HG03108 (cell line): Measurements from ENCODE around the gene COMT.

Experiments
- ATAC-seq: cut with Tn5 transposase; IDR thresholded peaks from one replicate; pipeline ENCODE4 v1.9.1; 2021; ENCODE audit warnings: moderate library complexity; ENCODE audit not compliant: unreplicated experiment

Gene COMT

GRCh38 chr22:20009582-20010306 lies 68.2 kb downstream of the COMT start:
- ATAC-seq: no peak

GRCh38 chr22:20010307-20011122 lies 68.9 kb downstream of the COMT start:
- ATAC-seq: no peak

GRCh38 chr22:20011123-20011992 lies 69.8 kb downstream of the COMT start:
- ATAC-seq: no peak

GRCh38 chr22:20011993-20012740 lies 70.6 kb downstream of the COMT start:
- no peak for ATAC-seq

- ATAC-seq: no peak
Measured at GRCh38 chr22:20012741-20013331, 71.3 kb downstream of the COMT start.

GRCh38 chr22:20013382-20013871 lies 71.9 kb downstream of the COMT start:
- no peak for ATAC-seq

- ATAC-seq: no peak
Measured at GRCh38 chr22:20014526-20015186, 73.1 kb downstream of the COMT start.

- no peak for ATAC-seq
Measured at GRCh38 chr22:20015187-20015625, 73.6 kb downstream of the COMT start.

- ATAC-seq: no peak
Measured at GRCh38 chr22:20015971-20016733, 74.6 kb downstream of the COMT start.

- ATAC-seq: peak; percentile 47
Measured at GRCh38 chr22:20016734-20017621, 75.4 kb downstream of the COMT start, which contains the start of gene ARVCF. Gene ARVCF, minus strand, starts transcription at chr22:20016823. Its CDS starts 26,029 bp downstream, at chr22:19990794.

- ATAC-seq: no peak
Measured at GRCh38 chr22:20017622-20017958, 76.0 kb downstream of the COMT start.

GRCh38 chr22:20018001-20018400 lies 76.4 kb downstream of the COMT start:
- no peak for ATAC-seq
